Type B pancreatic cell (in vitro differentiated cells): ENCODE measurements around the gene TEX19. TPM values are rescaled to one million over a fixed set of nuclear protein-coding genes. Genes with fewer than 3 reads are reported as not detected.

Experiments
- DNase-seq: peaks from one replicate; pipeline ENCODE4 v3.0.0; 2021; ENCODE audit warnings: mixed read lengths; ENCODE audit not compliant: unreplicated experiment; ENCODE audit errors: extremely low spot score
- H3K27ac Mint-ChIP-seq: 2 replicates; pipeline ENCODE4 v1.8.0; 2021; ENCODE audit warnings: mild to moderate bottlenecking, mixed read lengths
- H3K27me3 Mint-ChIP-seq: 2 replicates; pipeline ENCODE4 v1.8.0; 2021; ENCODE audit warnings: mixed read lengths
- H3K36me3 Mint-ChIP-seq: 2 replicates; pipeline ENCODE4 v1.8.0; 2021; ENCODE audit warnings: mixed read lengths
- H3K4me1 Mint-ChIP-seq: one replicate; pipeline ENCODE4 v1.8.0; 2021; ENCODE audit warnings: mixed read lengths; ENCODE audit not compliant: unreplicated experiment
- H3K4me3 Mint-ChIP-seq: 2 replicates; pipeline ENCODE4 v1.8.0; 2021; ENCODE audit warnings: mild to moderate bottlenecking, mixed read lengths
- H3K9me3 Mint-ChIP-seq: 2 replicates; pipeline ENCODE4 v1.8.0; 2021; ENCODE audit warnings: mixed read lengths
- total RNA-seq: library from RNA; stranded (reverse); gene quantifications from 2 replicates; pipeline ENCODE4 v1.2.1, GENCODE V29; 2021; ENCODE audit warnings: low replicate concordance
- TF ChIP-seq, protein P1 (sequence below): fragments of 200-600 bp; sonication (generic); conservative IDR thresholded peaks from 2 replicates; pipeline ENCODE4 v1.5.0; 2021; ENCODE audit warnings: antibody characterized with exemption, mild to moderate bottlenecking

The TEX19 gene
- total RNA-seq, 1 donor from 2014 or later = 0.14 TPM

DNA sequence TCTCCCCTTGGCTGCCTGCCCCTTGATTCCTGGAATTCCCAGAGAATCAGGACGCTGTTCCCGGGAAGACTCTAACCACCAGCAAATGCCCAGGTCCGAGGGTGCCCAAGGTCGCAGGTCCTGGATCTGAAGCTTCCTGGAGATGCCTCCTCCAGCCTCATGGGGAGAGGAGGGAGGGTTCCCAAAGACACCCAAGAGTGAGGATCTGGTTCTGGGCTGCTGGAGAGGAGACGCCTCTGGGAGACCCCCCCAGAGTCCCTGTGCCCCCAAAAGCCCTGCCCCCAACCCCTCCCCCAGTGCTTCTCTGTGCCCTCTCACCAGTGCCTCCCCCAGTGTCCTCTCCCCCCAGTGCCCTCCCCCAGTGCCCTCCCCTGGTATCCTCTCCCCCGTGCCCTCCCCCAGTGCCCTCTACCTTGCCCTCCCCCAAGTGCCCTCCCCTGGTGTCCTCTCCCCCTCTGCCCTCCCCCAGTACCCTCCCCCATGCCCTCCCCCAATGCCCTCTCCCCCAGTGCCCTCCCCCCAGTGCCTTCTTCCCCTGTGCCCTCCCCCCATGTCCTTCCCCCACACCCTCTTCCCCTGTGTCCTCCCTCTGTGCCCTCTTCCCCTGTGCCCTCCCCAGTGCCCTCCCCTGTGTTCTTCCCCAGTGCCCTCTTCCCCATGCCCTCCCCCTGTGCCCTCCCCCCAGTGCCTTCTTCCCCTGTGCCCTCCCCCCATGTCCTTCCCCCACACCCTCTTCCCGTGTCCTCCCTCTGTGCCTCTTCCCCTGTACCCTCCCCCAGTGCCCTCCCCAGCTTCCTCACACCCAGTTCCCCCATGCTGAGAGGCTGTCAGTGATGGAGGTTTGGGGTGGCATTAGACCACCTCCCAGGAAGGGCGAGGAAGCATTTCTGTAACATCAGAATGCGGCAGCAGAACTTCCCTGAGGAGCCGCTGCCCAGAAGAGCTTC, 19.1 kb upstream of the TEX19 start:
- Mint-ChIP-seq H3K4me3 (peak overlapping the region; percentile 77), H3K9me3 (no peaks in the 10 kb centered on the region), H3K4me1 (peaks cover 41% of the 10 kb centered on the region), H3K27me3 (peaks cover 9% of the 10 kb centered on the region), H3K27ac (peak overlapping the region; percentile 79), H3K36me3 (no peaks in the 10 kb centered on the region)
- TF ChIP-seq, protein P1, sequence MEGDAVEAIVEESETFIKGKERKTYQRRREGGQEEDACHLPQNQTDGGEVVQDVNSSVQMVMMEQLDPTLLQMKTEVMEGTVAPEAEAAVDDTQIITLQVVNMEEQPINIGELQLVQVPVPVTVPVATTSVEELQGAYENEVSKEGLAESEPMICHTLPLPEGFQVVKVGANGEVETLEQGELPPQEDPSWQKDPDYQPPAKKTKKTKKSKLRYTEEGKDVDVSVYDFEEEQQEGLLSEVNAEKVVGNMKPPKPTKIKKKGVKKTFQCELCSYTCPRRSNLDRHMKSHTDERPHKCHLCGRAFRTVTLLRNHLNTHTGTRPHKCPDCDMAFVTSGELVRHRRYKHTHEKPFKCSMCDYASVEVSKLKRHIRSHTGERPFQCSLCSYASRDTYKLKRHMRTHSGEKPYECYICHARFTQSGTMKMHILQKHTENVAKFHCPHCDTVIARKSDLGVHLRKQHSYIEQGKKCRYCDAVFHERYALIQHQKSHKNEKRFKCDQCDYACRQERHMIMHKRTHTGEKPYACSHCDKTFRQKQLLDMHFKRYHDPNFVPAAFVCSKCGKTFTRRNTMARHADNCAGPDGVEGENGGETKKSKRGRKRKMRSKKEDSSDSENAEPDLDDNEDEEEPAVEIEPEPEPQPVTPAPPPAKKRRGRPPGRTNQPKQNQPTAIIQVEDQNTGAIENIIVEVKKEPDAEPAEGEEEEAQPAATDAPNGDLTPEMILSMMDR = no peak
- no peak for DNase-seq

DNA sequence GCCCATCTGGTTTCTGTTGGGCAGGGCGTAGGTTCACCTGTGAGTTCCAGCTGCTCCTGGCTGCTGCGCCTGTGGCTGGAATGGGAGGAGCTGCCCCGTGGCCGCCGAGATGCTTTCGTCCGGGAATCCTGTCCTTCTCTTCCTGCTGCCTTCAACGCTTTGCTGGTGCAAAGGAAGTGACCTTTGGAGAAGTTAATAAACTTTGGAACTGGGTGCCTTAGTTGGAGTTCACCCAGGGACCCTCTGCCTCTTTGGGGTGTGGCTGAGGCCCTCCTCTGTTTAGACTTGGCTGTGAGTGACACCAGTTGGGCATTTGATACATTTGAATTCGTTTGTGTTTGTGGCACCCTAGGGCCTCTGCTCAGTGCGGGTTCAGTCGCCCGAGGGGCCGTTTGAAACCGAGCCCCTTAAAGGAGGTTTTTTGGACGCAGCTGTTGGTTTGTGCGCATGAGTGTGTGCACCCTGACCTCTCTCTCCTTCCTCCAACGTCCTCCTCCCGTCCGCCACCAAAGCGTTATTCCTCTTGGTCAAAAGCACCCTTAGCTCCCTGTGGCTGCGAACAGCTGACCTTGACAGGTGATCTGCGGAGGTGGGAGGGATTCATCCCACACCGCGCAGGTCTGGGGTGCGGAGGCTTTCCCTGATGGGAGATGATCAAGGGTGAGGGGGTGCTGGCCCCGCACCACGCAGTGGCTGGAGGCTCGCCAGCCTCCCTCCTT, 16.5 kb upstream of the TEX19 start:
- Mint-ChIP-seq H3K27me3 (peaks cover 4% of the 10 kb centered on the region), H3K9me3 (no peaks in the 10 kb centered on the region), H3K36me3 (no peaks in the 10 kb centered on the region), H3K27ac (no peak overlapping the region), H3K4me3 (no peak overlapping the region), H3K4me1 (peaks cover 33% of the 10 kb centered on the region)
- no peak for DNase-seq
- TF ChIP-seq, protein P1 = no peak

DNA sequence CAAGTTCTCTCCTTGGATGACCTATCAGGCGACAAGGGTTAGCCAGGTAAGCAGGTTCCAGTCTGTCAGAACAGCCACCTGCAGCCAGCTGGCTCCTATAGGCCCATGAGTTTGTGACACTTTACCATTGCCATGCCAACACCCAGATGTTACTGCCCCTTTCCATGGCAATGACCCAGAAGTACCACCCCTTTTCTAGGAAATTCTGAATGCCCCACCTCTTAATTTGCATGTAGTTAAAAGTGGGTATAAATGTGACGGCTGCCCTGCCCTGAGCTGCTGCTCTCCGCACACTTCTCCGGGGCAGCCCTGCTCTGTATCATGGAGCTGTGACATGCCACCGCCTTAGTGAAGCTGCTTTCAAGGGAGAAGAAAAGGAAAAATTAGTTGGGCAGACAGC, 15.5 kb upstream of the TEX19 start:
- Mint-ChIP-seq H3K4me1 (peaks cover 31% of the 10 kb centered on the region), H3K27me3 (peaks cover 4% of the 10 kb centered on the region)
- TF ChIP-seq, protein P1 = no peak

DNA sequence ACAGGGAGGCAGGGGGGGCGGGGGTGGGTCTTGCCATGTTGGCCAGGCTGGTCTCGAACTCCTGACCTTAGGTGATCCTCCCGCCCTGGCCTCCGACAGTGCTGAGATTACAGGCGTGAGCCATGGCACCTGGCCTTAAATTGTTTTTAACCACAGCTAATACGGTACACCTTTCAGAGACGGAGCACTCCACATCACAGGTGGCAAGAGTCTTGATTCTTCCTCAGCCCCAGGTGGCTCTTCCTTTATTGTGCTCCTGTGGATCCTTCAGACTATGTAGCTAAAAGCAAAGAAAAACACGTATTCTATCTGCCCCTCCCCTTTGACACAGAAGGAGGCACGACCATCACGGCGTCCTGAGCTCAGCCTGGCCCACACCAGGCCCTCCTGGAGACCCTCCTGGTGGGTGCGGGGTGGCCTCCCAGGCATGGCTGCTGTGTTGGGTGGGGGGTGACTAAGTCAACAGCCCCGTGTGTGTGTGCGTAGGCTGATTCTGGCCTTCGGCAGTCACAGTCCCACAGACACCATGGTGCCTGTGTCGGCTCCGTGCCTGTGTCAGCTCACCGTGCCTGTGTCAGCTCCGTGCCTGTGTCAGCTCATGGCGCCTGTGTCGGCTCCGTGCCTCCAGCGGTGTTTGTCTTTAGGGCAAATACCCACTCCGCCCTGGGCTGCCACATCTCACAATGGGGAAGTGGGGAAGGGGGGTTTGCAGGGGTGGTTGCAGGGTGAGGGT, 14.7 kb upstream of the TEX19 start:
- TF ChIP-seq, protein P1 = no peak

More for the DNA sequence above, 15.5 kb upstream of the TEX19 start:
- Mint-ChIP-seq H3K4me3 (no peak overlapping the region), H3K9me3 (no peaks in the 10 kb centered on the region), H3K36me3 (no peaks in the 10 kb centered on the region), H3K27ac (peak overlapping the region; percentile 36)
- DNase-seq = no peak

More for the DNA sequence above, 14.7 kb upstream of the TEX19 start:
- no peaks in the 10 kb centered on the region for H3K9me3 Mint-ChIP-seq
- H3K36me3 Mint-ChIP-seq = no peaks in the 10 kb centered on the region
- peaks cover 31% of the 10 kb centered on the region for H3K4me1 Mint-ChIP-seq
- H3K27ac Mint-ChIP-seq = no peak overlapping the region
- H3K27me3 Mint-ChIP-seq = peaks cover 3% of the 10 kb centered on the region
- H3K4me3 Mint-ChIP-seq = no peak overlapping the region
- no peak for DNase-seq
